Ovary (tissue), 3 donors: ENCODE data around the gene CHCT1.

Experiments used
- EP300 ChIP-seq: sonication (generic); formaldehyde crosslinking; IDR thresholded peaks from one replicate; pipeline ENCODE4 v1.6.1; 2017; ENCODE audit warnings: antibody characterized with exemption
- TF ChIP-seq, protein P1 (sequence below), 3 donors: fragments of 450-650 bp in 2 of 3; fragments of 200-600 bp in 1 of 3; IDR thresholded peaks; one replicate each; pipeline versions ENCODE4 v1.5.1 to v1.8.0; 2016 to 2022; ENCODE audit warnings: antibody characterized with exemption in 3 of 3, mild to moderate bottlenecking in 1 of 3
- donor health status: DM: no; HTN: no; CAD: no.

DNA sequence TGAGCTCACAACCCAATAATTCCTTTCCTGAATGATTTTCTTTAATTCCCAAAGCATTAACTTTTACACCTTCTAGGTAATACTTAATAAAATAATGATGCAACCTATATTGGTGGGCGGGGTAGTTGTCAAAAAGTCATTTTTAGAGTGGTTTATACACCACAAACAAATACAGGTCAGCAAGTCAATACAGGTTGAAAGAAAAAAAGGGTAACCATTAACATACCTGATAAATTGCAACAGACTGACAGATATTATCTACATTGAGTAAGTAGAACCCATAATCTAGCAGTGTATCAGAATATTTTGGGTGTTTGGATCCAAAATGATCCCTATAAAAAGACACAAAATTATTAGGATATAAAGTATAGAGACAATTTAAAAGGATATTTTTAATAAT lies 39.3 kb downstream of the CHCT1 start:
- TF ChIP-seq EP300 = no peak
- TF ChIP-seq, protein P1, sequence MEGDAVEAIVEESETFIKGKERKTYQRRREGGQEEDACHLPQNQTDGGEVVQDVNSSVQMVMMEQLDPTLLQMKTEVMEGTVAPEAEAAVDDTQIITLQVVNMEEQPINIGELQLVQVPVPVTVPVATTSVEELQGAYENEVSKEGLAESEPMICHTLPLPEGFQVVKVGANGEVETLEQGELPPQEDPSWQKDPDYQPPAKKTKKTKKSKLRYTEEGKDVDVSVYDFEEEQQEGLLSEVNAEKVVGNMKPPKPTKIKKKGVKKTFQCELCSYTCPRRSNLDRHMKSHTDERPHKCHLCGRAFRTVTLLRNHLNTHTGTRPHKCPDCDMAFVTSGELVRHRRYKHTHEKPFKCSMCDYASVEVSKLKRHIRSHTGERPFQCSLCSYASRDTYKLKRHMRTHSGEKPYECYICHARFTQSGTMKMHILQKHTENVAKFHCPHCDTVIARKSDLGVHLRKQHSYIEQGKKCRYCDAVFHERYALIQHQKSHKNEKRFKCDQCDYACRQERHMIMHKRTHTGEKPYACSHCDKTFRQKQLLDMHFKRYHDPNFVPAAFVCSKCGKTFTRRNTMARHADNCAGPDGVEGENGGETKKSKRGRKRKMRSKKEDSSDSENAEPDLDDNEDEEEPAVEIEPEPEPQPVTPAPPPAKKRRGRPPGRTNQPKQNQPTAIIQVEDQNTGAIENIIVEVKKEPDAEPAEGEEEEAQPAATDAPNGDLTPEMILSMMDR (IDR thresholded peaks at IDR 0.05) = no peak
